ENCODE data around the gene SCAF11. TPM values are rescaled to one million over a fixed set of nuclear protein-coding genes. Genes with fewer than 3 reads are reported as not detected.

Gene SCAF11
- total RNA-seq, 1 experiment from 2014 or later, result 79.8 TPM

GRCh38 chr12:45893240-45893639, 97.1 kb downstream of the SCAF11 start:
- no peak for TF ChIP-seq FOSL1 (IDR thresholded peaks at IDR 0.05; ENCODE audit: low read depth)
- peak in 2 of 3 experiments; percentile 37 to 45; a peak in 4 of 6 replicates for TF ChIP-seq CTCF (IDR thresholded peaks at IDR 0.05 in 2 of 3, conservative IDR thresholded peaks at IDR 0.05 in 1 of 3; ENCODE audit: borderline replicate concordance in 1 of 3, insufficient read depth in 1 of 3, low read depth in 2 of 3, low read length in 2 of 3)
- intact Hi-C loops (cut with micrococcal nuclease), result no loop called here
- Histone ChIP-seq H3K4me1 (ENCODE audit: control insufficient read depth in 1 of 2, insufficient read depth in 2 of 2, low read length in 2 of 2) (no peaks in the 10 kb centered on the region), H2AFZ (ENCODE audit: low read depth, low read length, poor library complexity, severe bottlenecking) (no peak overlapping the region), H3K27ac (ENCODE audit: low read depth, low read length) (no peak overlapping the region), H3K4me2 (ENCODE audit: low read length) (no peak overlapping the region), H3K9me2 (ENCODE audit: insufficient read depth) (no peaks in the 10 kb centered on the region), H3K4me3 (replicated peaks in 1 of 2; ENCODE audit: low read depth in 1 of 2, low read length in 2 of 2) (no peak overlapping the region), H3K9me3 (ENCODE audit: control insufficient read depth in 1 of 2, insufficient read depth in 1 of 2, low read depth in 1 of 2, low read length in 2 of 2) (no peaks in the 10 kb centered on the region), H4K20me1 (ENCODE audit: insufficient read depth) (0 out of 2 replicates have a peak, but pooled peaks cover 3% of the 10 kb centered on the region), H3K36me3 (ENCODE audit: control insufficient read depth in 1 of 2, insufficient read depth in 2 of 2, low read length in 2 of 2) (peaks cover 9 to 13% of the 10 kb centered on the region in 2 experiments; a peak in 3 of 4 replicates), H3K9ac (ENCODE audit: low read length) (no peak overlapping the region), H3K79me2 (ENCODE audit: insufficient read depth, low read length) (no peaks in the 10 kb centered on the region), H3K27me3 (ENCODE audit: insufficient read depth, low read length) (no peaks in the 10 kb centered on the region)
- DNase-seq (ENCODE audit: low read depth, low spot score), result peak; percentile 10
- ChIA-PET RAD21 (ENCODE audit: low non-redundant PET in 1 of 2, low total read pairs in 2 of 2, uncharacterized antibody in 2 of 2, unreplicated experiment in 2 of 2) (no interaction called here), CTCF (interaction anchor here (0.7 to 1.4 kb wide), 3 partner anchors 9 to 131 kb away, joined by 3 to 4 read pairs (median 3); no protein-coding TSS in a partner anchor), POLR2A (no interaction called here)
- ATAC-seq, result peak; percentile 74
- BruUV-seq (replicated peaks), result no TSS peak

- no peak for DNase-seq (ENCODE audit: low read depth, low spot score)
- Histone ChIP-seq H4K20me1 (ENCODE audit: insufficient read depth) (0 out of 2 replicates have a peak, but pooled peaks cover 3% of the 10 kb centered on the region), H2AFZ (ENCODE audit: low read depth, low read length, poor library complexity, severe bottlenecking) (no peak overlapping the region), H3K4me2 (ENCODE audit: low read length) (no peak overlapping the region), H3K4me3 (replicated peaks in 1 of 2; ENCODE audit: low read depth in 1 of 2, low read length in 2 of 2) (no peak overlapping the region), H3K36me3 (ENCODE audit: control insufficient read depth in 1 of 2, insufficient read depth in 2 of 2, low read length in 2 of 2) (peaks cover 8 to 14% of the 10 kb centered on the region in 2 experiments; a peak in 3 of 4 replicates), H3K79me2 (ENCODE audit: insufficient read depth, low read length) (no peaks in the 10 kb centered on the region), H3K27me3 (ENCODE audit: insufficient read depth, low read length) (no peaks in the 10 kb centered on the region), H3K9me2 (ENCODE audit: insufficient read depth) (no peaks in the 10 kb centered on the region), H3K9me3 (ENCODE audit: control insufficient read depth in 1 of 2, insufficient read depth in 1 of 2, low read depth in 1 of 2, low read length in 2 of 2) (no peaks in the 10 kb centered on the region), H3K9ac (ENCODE audit: low read length) (no peak overlapping the region), H3K27ac (ENCODE audit: low read depth, low read length) (no peak overlapping the region), H3K4me1 (ENCODE audit: control insufficient read depth in 1 of 2, insufficient read depth in 2 of 2, low read length in 2 of 2) (no peaks in the 10 kb centered on the region)
- no TSS peak for BruUV-seq (replicated peaks)
- ChIA-PET POLR2A (no interaction called here), CTCF (no interaction called here), RAD21 (ENCODE audit: low non-redundant PET in 1 of 2, low total read pairs in 2 of 2, uncharacterized antibody in 2 of 2, unreplicated experiment in 2 of 2) (no interaction called here)
- no peak for ATAC-seq
- intact Hi-C loops (cut with micrococcal nuclease), result no loop called here
- TF ChIP-seq RAD21 (IDR thresholded peaks at IDR 0.05; ENCODE audit: low read depth), result peak; percentile 23; the same call in 1 of the 2 replicates
- no peak for TF ChIP-seq POLR2AphosphoS5 (IDR thresholded peaks at IDR 0.05; ENCODE audit: low read depth, low read length)
- TF ChIP-seq CTCF (IDR thresholded peaks at IDR 0.05 in 2 of 3, conservative IDR thresholded peaks at IDR 0.05 in 1 of 3; ENCODE audit: borderline replicate concordance in 1 of 3, insufficient read depth in 1 of 3, low read depth in 2 of 3, low read length in 2 of 3), result peak in 1 of 3 experiments; percentile 19; a peak in 1 of 6 replicates
- TF ChIP-seq REST (IDR thresholded peaks at IDR 0.05; ENCODE audit: low read depth), result no peak
- no peak for TF ChIP-seq SIN3A (IDR thresholded peaks at IDR 0.05; ENCODE audit: low read depth)
Observed at GRCh38 chr12:45890276-45890675, 100.1 kb downstream of the SCAF11 start.

Measured in HCT116 (cell line).